ENCODE measurements around the gene TIFAB.

TIFAB gene

DNA sequence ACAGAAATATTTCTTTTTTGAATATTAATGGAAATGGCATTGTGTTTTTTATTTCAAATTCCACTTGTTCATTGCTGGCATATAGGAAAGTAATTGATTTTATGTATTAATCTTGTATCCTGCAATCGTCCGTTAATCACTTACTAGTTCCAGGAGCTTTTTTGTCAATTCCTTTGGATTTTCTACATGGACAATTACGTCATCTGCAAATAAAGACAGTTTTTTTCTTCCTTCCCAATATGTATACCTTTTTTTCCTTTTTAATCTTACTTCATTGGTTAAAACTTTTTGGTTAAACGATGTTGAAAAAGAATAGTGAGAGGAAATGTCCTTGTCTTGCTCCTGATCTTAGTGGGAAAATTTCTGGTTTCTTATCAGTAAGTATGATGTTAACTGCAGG, 1.5 kb upstream of the TIFAB start:
- no peaks in the 10 kb centered on the region for H3K4me1 Mint-ChIP-seq
- H3K27me3 Mint-ChIP-seq: no peaks in the 10 kb centered on the region
- H3K9me3 Mint-ChIP-seq: no peaks in the 10 kb centered on the region
- no peaks in the 10 kb centered on the region for H3K36me3 Mint-ChIP-seq
- H3K27ac Mint-ChIP-seq: no peak overlapping the region
- H3K4me3 Mint-ChIP-seq: no peak overlapping the region

DNA sequence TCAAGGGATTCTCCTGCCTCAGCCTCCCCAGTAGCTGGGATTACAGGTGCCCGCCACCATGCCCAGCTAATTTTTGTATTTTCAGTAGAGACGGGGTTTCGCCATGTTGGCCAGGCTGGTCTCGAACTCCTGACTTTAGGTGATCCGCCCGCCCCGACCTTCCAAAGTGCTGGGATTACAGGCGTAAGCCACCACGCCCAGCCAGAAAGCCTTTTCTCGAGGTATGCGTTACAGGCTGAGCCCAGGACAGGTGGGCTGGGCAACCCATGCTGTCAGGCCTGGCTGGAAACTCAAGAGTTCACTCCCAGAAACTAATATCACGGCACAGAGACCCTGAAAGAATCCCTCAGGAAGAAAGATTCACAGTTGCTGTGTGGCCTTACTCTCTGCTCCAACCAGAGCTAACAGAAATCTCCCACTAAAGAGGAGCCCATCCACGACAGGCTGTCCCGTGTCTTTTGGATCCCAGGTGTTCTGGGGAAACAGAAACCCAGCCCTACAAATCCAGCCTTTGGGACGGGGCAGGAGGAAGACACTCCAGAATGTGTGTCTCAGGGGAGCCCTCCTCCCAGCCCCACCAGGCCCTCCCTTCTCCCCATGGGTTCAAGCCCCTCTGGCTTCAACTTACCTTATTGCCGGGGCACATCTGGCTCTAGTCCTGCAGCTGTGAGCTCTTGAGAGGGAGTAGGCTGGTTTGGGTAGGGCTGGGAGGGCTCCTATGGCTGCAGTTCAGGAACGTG, 400 bp downstream of the TIFAB start:
- H3K4me3 Mint-ChIP-seq: no peak overlapping the region
- H3K4me1 Mint-ChIP-seq: no peaks in the 10 kb centered on the region
- H3K27ac Mint-ChIP-seq: no peak overlapping the region
- no peaks in the 10 kb centered on the region for H3K9me3 Mint-ChIP-seq
- H3K36me3 Mint-ChIP-seq: no peaks in the 10 kb centered on the region
- H3K27me3 Mint-ChIP-seq: no peaks in the 10 kb centered on the region

DNA sequence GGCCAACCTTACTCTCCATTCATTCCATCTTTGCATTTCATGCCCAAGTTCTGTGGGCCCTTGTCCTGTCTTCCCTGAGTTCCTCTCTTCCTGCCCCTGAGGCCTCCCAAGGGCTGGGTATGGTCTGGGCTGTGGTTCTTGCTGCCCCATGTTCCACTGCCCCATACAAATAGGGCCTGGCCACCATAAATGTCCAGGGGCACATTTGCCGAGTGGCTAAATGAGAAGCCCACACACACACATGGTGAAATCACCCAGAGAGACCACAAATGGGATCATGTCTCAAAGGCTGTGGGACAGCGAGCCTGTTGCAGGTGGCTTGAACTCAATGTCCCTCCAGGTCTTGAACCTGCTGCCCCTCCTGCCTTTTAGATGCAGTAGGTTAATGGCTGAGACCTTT, 1.2 kb downstream of the TIFAB start:
- Mint-ChIP-seq H3K27ac (no peak overlapping the region), H3K4me1 (no peaks in the 10 kb centered on the region), H3K4me3 (no peak overlapping the region)

DNA sequence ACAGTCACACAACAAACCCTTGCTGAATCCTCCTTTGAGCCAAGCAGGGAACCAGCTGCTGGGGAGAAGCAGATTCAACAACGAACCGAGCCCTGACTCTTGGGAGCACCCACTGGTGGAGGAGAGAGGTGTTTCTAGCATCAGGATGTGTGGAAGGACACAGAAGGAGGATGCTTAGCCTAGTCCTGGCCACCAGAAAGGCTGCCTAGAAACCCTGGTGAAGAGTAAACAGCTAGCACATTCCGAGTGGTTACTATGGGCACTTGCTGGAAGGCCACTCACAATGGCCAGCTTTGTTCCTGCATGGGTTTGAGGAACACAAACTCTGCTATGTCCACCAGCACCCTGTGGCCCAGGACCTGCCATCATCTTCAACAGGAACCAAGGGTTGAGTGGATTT, 1.8 kb downstream of the TIFAB start:
- Mint-ChIP-seq H3K4me3 (no peak overlapping the region), H3K4me1 (no peaks in the 10 kb centered on the region), H3K36me3 (no peaks in the 10 kb centered on the region), H3K9me3 (no peaks in the 10 kb centered on the region), H3K27ac (no peak overlapping the region), H3K27me3 (no peaks in the 10 kb centered on the region)

More for the DNA sequence above, 1.2 kb downstream of the TIFAB start:
- Mint-ChIP-seq H3K9me3 (no peaks in the 10 kb centered on the region), H3K36me3 (no peaks in the 10 kb centered on the region), H3K27me3 (no peaks in the 10 kb centered on the region)

DNA sequence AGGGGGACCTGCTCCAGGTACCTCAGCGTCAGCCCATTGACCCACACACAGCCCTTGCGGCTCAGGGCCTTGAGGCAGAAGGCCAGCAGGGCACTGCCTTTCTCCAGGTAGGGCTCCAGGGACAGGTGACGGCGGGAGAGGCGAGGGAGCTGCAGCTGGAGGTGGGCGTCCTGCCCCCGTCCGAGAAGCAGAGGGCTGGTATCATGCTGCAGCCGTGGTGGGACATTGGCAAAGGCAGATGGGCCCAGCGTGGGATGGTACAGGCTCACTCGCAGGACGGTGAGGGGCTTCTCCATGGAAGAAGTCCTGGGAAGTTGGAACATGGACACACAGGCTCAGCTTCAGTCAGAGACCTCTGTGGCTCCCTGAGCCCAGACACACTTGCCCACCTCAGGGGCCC, 2.5 kb downstream of the TIFAB start:
- H3K4me3 Mint-ChIP-seq: no peak overlapping the region
- H3K4me1 Mint-ChIP-seq: no peaks in the 10 kb centered on the region
- no peaks in the 10 kb centered on the region for H3K36me3 Mint-ChIP-seq
- H3K27me3 Mint-ChIP-seq: no peaks in the 10 kb centered on the region
- H3K9me3 Mint-ChIP-seq: no peaks in the 10 kb centered on the region
- no peak overlapping the region for H3K27ac Mint-ChIP-seq

DNA sequence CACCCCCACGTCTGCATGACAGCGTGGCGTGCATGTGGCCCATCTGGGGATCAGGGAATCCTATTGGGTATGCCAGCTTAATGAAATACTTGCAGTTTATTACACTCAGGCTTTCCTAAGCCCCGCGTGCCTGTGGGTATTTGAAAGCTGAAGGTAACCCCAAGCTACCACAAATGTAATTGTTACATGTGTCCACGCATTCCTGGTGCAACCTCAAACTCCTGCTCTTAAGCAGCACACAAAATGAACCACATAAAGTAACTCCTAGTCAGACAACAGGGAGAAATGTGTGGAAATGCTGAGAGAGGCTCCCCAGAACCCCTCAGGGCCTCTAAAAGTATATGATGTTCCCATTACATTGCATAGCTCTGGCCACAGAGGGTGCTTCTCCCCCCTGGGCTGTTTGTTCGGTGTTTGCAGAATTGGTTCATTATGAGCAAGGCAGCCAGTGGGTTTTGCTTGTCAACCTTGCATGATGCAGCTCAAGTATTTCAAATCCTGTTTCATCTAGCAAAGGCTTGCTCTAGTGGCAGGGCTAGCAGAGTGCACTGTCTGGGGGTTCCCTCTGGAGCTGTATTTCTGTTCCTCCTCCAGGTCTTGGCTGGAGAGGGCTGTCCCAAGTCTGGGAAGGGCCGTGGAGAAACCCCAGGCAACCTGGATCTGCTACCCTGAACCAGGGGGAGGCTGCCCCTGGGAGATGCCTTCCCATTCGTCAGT, 3.2 kb downstream of the TIFAB start:
- Mint-ChIP-seq H3K27me3 (no peaks in the 10 kb centered on the region), H3K36me3 (no peaks in the 10 kb centered on the region), H3K4me3 (no peak overlapping the region), H3K9me3 (no peaks in the 10 kb centered on the region), H3K27ac (no peak overlapping the region), H3K4me1 (no peaks in the 10 kb centered on the region)

DNA sequence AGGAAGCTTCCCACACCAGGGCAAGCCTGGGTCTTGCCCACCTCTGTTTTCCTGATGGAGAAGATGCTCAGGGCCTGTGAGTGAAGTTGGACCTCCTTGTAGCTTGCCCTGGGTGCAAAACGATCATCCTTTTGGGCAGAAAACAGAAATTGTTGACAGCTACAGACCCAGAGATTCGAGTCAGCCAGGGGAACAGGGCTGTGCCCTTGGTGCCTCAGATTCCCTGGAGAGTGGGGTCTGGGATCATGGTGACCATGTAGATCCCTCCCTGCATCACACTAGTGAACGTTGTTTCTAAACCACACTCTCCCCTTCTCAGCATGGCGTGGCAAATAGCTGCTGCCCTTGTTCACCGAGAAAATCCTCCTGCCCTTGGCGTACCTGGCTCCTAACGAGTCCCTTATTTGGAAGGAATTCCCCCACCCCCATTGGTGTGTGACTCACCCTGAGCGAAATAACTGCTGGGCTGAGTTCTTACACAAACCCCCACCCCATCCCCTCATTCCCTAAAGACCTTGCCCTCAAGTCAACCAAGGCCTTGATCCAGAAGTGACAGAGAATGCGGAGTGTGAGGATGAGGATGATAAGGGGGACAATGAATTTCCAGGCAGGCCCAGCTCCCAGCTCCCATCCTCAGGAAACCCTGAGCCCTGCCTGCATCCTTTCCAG, 3.9 kb downstream of the TIFAB start:
- Mint-ChIP-seq H3K9me3 (no peaks in the 10 kb centered on the region), H3K36me3 (no peaks in the 10 kb centered on the region), H3K4me3 (no peak overlapping the region), H3K27me3 (no peaks in the 10 kb centered on the region), H3K4me1 (no peaks in the 10 kb centered on the region), H3K27ac (no peak overlapping the region)

DNA sequence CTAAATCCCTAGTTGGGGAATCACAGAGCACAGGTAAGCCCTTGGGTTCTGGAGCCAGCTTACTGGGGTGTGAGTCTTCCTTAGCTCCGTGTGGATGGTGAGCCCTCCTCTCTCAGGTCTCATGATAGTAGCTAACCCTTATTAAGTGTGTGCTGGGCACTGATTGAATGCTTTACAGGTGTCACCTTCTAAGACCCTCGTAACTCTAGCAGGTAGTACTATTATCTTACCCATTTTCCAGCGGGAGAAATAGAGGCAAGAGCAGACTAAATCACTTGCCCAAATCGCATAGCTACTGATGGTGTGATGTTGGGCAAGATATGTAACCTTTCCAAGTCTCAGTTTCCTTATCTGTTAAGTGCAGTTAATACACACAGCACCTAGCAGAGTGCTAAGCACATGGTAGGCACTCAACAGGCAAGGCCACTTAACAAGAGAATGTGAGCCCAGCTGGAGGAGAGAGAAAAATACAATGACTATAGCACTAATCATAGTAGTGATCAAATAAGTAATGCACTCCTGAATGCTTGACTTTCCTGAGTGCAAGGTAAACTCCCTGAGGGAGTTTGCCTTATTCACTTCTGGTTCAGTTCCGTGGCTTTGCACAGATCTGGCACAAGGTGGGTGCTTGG, 4.7 kb downstream of the TIFAB start, which contains the start of gene DCANP1:
TSS of gene DCANP1 (minus strand) at position 51 of the 632 bp plus-strand sequence. CDS start 240 bp downstream, outside the sequence.
- no peaks in the 10 kb centered on the region for H3K9me3 Mint-ChIP-seq
- no peaks in the 10 kb centered on the region for H3K36me3 Mint-ChIP-seq
- H3K4me3 Mint-ChIP-seq: no peak within 1 kb of the TSS
- H3K27ac Mint-ChIP-seq: no peak within 1 kb of the TSS
- no peaks in the 10 kb centered on the region for H3K27me3 Mint-ChIP-seq
- H3K4me1 Mint-ChIP-seq: no peaks in the 10 kb centered on the region

DNA sequence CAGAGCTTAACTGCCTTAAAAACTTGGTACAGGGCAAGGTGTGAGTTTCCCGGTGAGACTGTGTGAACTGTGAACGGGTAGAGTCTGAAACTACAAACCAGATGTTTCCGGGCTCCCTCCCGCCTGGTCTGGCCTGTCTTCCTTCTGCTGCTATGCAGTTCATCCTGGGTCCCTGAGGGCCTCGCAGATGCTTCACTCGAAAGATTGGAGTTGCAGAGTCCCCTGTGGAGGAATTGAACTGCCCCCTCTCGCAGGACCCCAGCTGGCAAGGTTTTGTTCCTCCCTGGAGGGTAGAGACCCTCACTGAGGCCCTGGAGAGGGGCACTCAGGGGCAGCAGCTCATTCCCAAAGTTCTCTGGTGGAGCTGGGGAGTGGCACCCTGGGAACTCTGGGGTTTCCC, 5.5 kb downstream of the TIFAB start:
- H3K4me3 Mint-ChIP-seq: no peak overlapping the region
- H3K36me3 Mint-ChIP-seq: no peaks in the 10 kb centered on the region
- no peaks in the 10 kb centered on the region for H3K27me3 Mint-ChIP-seq
- no peaks in the 10 kb centered on the region for H3K4me1 Mint-ChIP-seq
- H3K27ac Mint-ChIP-seq: no peak overlapping the region
- no peaks in the 10 kb centered on the region for H3K9me3 Mint-ChIP-seq

DNA sequence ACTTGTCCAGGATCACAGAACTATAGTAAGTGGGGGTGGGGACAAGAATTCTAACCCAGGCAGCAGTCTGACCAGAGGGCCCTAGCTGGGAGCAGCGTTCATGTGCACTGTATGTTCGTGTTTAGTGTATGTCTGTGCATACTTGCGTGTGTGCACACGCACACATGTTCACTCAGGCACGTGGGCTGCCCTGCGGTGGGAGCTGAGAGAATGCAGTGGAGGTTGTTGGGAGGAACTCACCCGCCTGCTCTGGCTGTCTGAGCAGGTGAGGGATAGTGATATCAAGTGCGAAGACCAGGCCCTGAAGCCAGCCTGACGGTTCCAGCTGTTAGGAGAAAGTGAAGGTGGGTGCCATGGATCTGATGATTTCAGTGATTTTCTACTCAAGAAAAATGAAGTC, 5.9 kb downstream of the TIFAB start:
- no peak overlapping the region for H3K4me3 Mint-ChIP-seq
- H3K4me1 Mint-ChIP-seq: no peaks in the 10 kb centered on the region
- H3K27ac Mint-ChIP-seq: no peak overlapping the region
- no peaks in the 10 kb centered on the region for H3K27me3 Mint-ChIP-seq
- H3K36me3 Mint-ChIP-seq: no peaks in the 10 kb centered on the region
- no peaks in the 10 kb centered on the region for H3K9me3 Mint-ChIP-seq

DNA sequence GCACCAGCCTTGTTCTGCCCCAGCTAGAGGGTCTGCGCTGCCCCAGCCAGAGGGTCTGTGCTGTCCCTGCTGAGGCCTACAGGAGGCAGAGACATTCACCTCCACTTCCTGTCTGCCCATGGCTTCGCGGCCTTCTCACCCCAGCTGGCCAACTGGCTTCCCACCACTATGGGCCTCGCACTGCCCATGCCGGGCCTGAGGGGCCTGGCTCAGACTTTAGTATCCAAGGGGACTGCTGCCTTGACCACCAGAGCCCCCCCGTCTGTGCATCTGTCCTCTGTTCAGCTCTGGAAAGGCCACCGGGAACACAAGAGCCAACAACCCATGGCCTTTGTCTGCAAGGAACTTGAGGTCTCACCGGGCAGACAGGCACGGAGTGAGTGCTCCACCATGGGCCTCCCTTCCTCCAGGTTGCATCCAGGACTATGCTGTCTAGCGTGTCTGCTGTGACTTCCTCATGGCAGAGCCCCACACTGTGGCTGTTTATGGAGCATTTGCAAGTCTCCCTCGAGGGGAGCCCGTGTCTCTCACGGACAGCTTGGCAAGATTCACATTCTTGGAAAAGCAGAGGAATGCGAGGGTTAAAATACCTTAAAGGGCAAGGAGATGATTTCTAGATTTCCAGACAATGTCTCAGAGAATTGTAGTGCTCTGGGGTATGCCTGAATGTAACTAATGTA, 6.7 kb downstream of the TIFAB start:
- H3K36me3 Mint-ChIP-seq: no peaks in the 10 kb centered on the region
- no peaks in the 10 kb centered on the region for H3K4me1 Mint-ChIP-seq
- no peak overlapping the region for H3K4me3 Mint-ChIP-seq
- H3K27me3 Mint-ChIP-seq: no peaks in the 10 kb centered on the region
- H3K27ac Mint-ChIP-seq: no peak overlapping the region
- no peaks in the 10 kb centered on the region for H3K9me3 Mint-ChIP-seq

DNA sequence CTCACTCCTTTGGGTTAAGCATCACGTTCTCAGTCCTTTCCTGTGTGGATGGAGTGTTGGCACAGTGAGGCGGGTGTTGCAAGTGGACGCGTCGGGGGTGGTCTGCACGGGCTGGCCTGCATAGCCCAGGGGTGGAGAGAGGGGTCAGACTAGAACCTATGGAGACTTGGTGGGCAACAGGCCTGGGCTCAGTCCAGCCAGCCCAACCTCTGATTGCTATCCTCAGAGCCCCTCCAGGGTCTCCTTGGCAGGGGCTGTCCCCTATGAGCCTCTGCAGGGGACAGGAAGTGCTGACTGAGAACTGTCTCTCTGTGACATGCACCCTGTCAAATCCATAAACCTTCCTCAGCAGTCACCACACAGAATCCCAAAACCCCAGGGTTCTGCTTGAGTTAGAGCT, 7.3 kb downstream of the TIFAB start:
- H3K27ac Mint-ChIP-seq: no peak overlapping the region
- H3K4me3 Mint-ChIP-seq: no peak overlapping the region
- H3K36me3 Mint-ChIP-seq: no peaks in the 10 kb centered on the region
- no peaks in the 10 kb centered on the region for H3K9me3 Mint-ChIP-seq
- no peaks in the 10 kb centered on the region for H3K27me3 Mint-ChIP-seq
- H3K4me1 Mint-ChIP-seq: no peaks in the 10 kb centered on the region

DNA sequence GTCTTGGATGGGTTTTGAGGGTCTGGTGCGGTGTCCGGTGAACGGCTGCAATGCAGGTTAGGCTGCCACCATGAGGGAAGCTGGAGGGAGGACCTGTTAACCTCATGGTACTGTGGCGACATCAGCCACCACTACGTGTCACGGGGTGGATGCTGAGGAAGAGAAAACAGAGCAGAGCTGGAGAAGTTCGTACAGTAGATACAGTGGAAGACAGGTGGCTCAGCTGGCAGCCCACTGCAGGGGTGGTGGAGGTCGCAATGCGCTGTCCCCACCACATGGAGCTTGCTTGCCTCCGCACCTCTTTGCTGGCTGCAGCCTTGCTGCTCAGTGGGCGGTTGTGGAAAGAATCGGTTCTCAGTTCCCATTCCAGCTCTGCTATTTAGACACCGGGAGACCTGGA, 7.8 kb downstream of the TIFAB start:
- Mint-ChIP-seq H3K36me3 (no peaks in the 10 kb centered on the region), H3K27ac (no peak overlapping the region), H3K4me1 (no peaks in the 10 kb centered on the region), H3K4me3 (no peak overlapping the region), H3K9me3 (no peaks in the 10 kb centered on the region), H3K27me3 (no peaks in the 10 kb centered on the region)

DNA sequence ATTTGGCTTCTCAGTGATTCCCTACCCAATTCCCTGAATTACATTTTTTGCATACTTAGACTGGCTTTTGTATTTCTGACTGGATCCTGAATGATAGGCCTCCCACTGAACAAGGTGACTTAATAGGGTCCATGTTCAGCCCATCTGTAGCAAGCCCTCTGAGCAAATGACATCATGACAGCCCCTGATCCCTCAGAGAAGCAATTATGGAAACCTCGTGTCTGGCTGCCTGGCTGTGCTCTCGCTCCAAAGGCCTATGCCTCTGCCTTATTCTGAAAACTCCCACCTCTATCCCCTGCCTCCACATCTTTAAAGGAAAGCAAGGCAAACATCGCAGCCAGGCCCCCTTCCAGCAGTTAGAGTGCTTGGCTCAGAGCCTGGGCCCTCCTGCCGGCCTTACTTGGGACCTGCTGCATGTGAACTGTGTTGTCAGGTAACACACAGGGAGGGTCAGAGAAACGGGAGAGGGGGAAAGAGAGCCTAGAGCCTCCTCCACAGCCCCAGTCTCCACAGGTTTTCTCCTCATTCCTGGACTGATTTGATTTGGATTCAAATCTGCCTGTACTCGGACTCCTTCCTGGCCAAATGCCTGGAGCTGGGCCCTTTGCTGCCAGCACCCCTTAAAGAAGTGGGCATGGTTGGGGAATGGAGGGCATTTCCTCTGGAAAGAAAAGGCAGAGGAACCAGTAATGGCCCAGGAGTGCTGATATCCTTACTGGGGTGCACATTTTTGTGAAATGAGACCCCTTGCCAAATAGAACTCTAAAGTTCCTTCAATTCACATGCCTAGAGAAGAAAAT, 8.8 kb downstream of the TIFAB start:
- no peak overlapping the region for H3K4me3 Mint-ChIP-seq
- no peaks in the 10 kb centered on the region for H3K36me3 Mint-ChIP-seq
- H3K27me3 Mint-ChIP-seq: no peaks in the 10 kb centered on the region
- H3K9me3 Mint-ChIP-seq: no peaks in the 10 kb centered on the region
- H3K27ac Mint-ChIP-seq: no peak overlapping the region
- no peaks in the 10 kb centered on the region for H3K4me1 Mint-ChIP-seq
